Activated CD8-positive, alpha-beta T cell treated with anti-CD3 and anti-CD28 coated beads, Interleukin-2, amount 10 ng/mL, durations not matched to agents 7 days and 5 days (primary cell): ENCODE measurements around the gene NUP62. TPM values are rescaled to one million over a fixed set of nuclear protein-coding genes. Genes with fewer than 3 reads are reported as not detected.

ENCODE experiments used
- ATAC-seq: fragments of 150-1000 bp; cut with Tn5 transposase; one replicate; pipeline ENCODE4 v1.10.0; 2021; ENCODE audit warnings: moderate library complexity
- CTCF ChIA-PET: fragments of 350-600 bp; sonication (Branson Sonifier 250); formaldehyde crosslinking; loops from one replicate; lab custom pipeline; 2021; ENCODE audit warnings: antibody characterized with exemption; lab: Charles Lee
- POLR2A ChIA-PET: fragments of 350-600 bp; sonication (Branson Sonifier 250); formaldehyde crosslinking; loops from one replicate; lab custom pipeline; 2021; ENCODE audit warnings: antibody characterized with exemption; lab: Charles Lee
- DNase-seq: peaks from one replicate; pipeline ENCODE4 v3.0.0-alpha.2; 2020
- H3K27ac Mint-ChIP-seq: one replicate; pipeline ENCODE4 v1.8.0; 2021; ENCODE audit warnings: mild to moderate bottlenecking, mixed read lengths
- H3K27me3 Mint-ChIP-seq: one replicate; pipeline ENCODE4 v1.8.0; 2021; ENCODE audit warnings: low read depth, mixed read lengths
- H3K36me3 Mint-ChIP-seq: one replicate; pipeline ENCODE4 v1.8.0; 2021; ENCODE audit warnings: low read depth, mixed read lengths
- H3K4me1 Mint-ChIP-seq: one replicate; pipeline ENCODE4 v1.8.0; 2021; ENCODE audit warnings: low read depth, mixed read lengths
- H3K4me3 Mint-ChIP-seq: one replicate; pipeline ENCODE4 v1.8.0; 2021; ENCODE audit warnings: mild to moderate bottlenecking, mixed read lengths
- H3K9me3 Mint-ChIP-seq: one replicate; pipeline ENCODE4 v1.8.0; 2022; ENCODE audit warnings: mixed read lengths; ENCODE audit not compliant: insufficient read depth
- microRNA-seq: library from miRNA; unstranded; fragments of <30 nt; microRNA quantifications from one replicate; pipeline ENCODE4 v1.2.0, GENCODE V29; 2022
- total RNA-seq, 2 experiments: library from RNA; stranded (reverse); gene quantifications; one replicate each; pipeline ENCODE4 v1.2.3, GENCODE V29; 2021

NUP62 gene
- total RNA-seq, 2 experiments from 2014 or later: 116 to 122 TPM

- no peaks in the 10 kb centered on the region for H3K27me3 Mint-ChIP-seq
- H3K4me3 Mint-ChIP-seq: no peak overlapping the region
- no peak for ATAC-seq
- no peaks in the 10 kb centered on the region for H3K9me3 Mint-ChIP-seq
- peaks cover 13% of the 10 kb centered on the region for H3K4me1 Mint-ChIP-seq
- H3K27ac Mint-ChIP-seq: no peak overlapping the region
- DNase-seq: no peak
- ChIA-PET POLR2A (no interaction called here), CTCF (no interaction called here)
- peaks cover 45% of the 10 kb centered on the region for H3K36me3 Mint-ChIP-seq
Measured at GRCh38 chr19:49860336-49861102, 68.8 kb downstream of the NUP62 start.

DNA sequence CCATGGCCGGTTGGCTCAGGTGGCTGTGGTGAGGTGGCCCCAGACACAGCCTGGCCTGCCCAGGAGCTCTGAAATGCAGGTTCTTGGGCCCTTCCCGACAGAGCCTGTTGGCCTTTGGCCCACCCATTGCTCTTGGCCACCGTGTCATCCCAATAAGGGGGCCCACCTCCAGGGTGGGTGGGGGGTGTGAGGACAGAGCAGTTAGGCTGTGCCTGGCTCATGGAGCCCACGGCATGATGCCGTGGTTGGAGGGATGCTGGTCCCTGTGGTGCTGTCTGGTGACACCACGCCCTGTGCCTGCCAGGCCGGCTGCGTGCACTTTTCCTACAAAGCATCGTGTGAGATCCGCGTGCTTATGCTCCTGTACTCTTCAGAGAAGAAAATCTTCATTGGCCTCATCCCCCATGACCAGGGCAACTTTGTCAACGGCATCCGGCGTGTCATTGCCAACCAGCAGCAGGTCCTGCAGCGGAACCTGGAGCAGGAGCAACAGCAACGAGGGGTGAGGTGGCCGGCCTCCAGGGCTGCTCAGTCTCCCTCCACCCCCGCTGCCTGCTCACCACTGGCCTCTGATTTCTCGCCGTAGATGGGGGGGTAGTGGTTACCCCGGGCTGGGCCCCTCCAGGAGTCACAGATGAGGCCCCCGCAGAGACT is 69.5 kb downstream of the NUP62 start:
- no peak overlapping the region for H3K4me3 Mint-ChIP-seq
- H3K27ac Mint-ChIP-seq: no peak overlapping the region
- no peaks in the 10 kb centered on the region for H3K27me3 Mint-ChIP-seq
- CTCF ChIA-PET: no interaction called here
- ATAC-seq: no peak
- DNase-seq: no peak
- peaks cover 39% of the 10 kb centered on the region for H3K36me3 Mint-ChIP-seq
- POLR2A ChIA-PET: no interaction called here
- peaks cover 7% of the 10 kb centered on the region for H3K4me1 Mint-ChIP-seq
- no peaks in the 10 kb centered on the region for H3K9me3 Mint-ChIP-seq

- H3K4me3 Mint-ChIP-seq: no peak overlapping the region
- DNase-seq (no peak), ATAC-seq (peak; percentile 4)
- H3K27ac Mint-ChIP-seq: no peak overlapping the region
- H3K4me1 Mint-ChIP-seq: peaks cover 4% of the 10 kb centered on the region
- H3K9me3 Mint-ChIP-seq: no peaks in the 10 kb centered on the region
- no peaks in the 10 kb centered on the region for H3K27me3 Mint-ChIP-seq
- H3K36me3 Mint-ChIP-seq: peaks cover 26% of the 10 kb centered on the region
- CTCF ChIA-PET: no interaction called here
- POLR2A ChIA-PET: interaction anchor here (0.9 to 1.1 kb wide), 2 partner anchors 8 kb away, joined by 3 to 5 read pairs; partner anchors contain the start of gene PTOV1
Measured at GRCh38 chr19:49858088-49858985, 71.0 kb downstream of the NUP62 start.

DNA sequence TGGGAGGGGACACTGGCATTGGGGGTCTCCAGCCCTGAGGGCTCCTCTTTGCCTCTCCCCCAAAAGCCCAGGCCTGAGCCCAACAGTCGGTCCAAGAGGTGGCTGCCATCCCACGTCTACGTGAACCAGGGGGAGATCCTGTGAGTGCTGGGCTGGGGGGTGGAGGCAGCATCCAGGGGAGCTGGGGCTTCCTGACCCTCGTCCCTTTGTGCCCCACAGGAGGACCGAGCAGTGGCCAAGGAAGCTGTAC is 71.5 kb downstream of the NUP62 start:
- Mint-ChIP-seq H3K27me3 (peaks cover under 1% of the 10 kb centered on the region), H3K4me1 (peaks cover 4% of the 10 kb centered on the region), H3K9me3 (no peaks in the 10 kb centered on the region), H3K36me3 (peaks cover 22% of the 10 kb centered on the region), H3K4me3 (no peak overlapping the region), H3K27ac (no peak overlapping the region)
- no peak for ATAC-seq
- ChIA-PET CTCF (no interaction called here), POLR2A (interaction anchor here (1.1 kb wide), 1 partner anchor 9 kb away, joined by 5 read pairs; no protein-coding TSS in a partner anchor)
- no peak for DNase-seq

- no peak overlapping the region for H3K4me3 Mint-ChIP-seq
- ATAC-seq (no peak), DNase-seq (no peak)
- H3K27me3 Mint-ChIP-seq: peaks cover 6% of the 10 kb centered on the region
- peaks cover 22% of the 10 kb centered on the region for H3K36me3 Mint-ChIP-seq
- peaks cover 10% of the 10 kb centered on the region for H3K4me1 Mint-ChIP-seq
- no peak overlapping the region for H3K27ac Mint-ChIP-seq
- CTCF ChIA-PET: no interaction called here
- POLR2A ChIA-PET: interaction anchor here (1.1 kb wide), 1 partner anchor 9 kb away, joined by 5 read pairs; no protein-coding TSS in a partner anchor
- H3K9me3 Mint-ChIP-seq: no peaks in the 10 kb centered on the region
Measured at GRCh38 chr19:49857061-49857837, 72.1 kb downstream of the NUP62 start.

Small RNA genes within 50 kb of the gene (microRNA-seq; reads per million reads assigned to microRNA genes)
- gene MIR4750: not detected

Other genes with a start within 250 kb of the NUP62 start
- gene ADM5, start 239.9 kb downstream of the NUP62 start, total RNA-seq: 1 to 10 TPM; 4.4 to 4.5 TPM
- gene CPT1C, start 238.4 kb downstream of the NUP62 start, total RNA-seq: under 1 TPM; 0.52 to 0.82 TPM
- gene TSKS, start 166.2 kb downstream of the NUP62 start, total RNA-seq: 1 to 10 TPM; 1.1 to 1.5 TPM
- gene AP2A1, start 162.5 kb downstream of the NUP62 start, total RNA-seq: 10 to 100 TPM; 88.1 to 96.4 TPM
- 10 to 100 TPM; 23.1 to 24.2 TPM for gene FUZ, start 116.2 kb downstream of the NUP62 start, total RNA-seq
- gene MED25, start 111.2 kb downstream of the NUP62 start, total RNA-seq: 10 to 100 TPM; 59.9 to 62.2 TPM
- gene PTOV1, start 78.3 kb downstream of the NUP62 start, total RNA-seq: 10 to 100 TPM; 78.8 to 94.3 TPM
- gene PNKP, start 61.9 kb downstream of the NUP62 start, total RNA-seq: 100 to 1,000 TPM; 113 to 120 TPM
- 10 to 100 TPM; 15.6 to 16.4 TPM for gene AKT1S1, start 52.1 kb downstream of the NUP62 start, total RNA-seq
- gene TBC1D17, start 51.8 kb downstream of the NUP62 start, total RNA-seq: 10 to 100 TPM; 28.6 to 30.8 TPM
- 1 to 10 TPM; 1.2 to 1.6 TPM for gene IL4I1, start 32.6 kb downstream of the NUP62 start, total RNA-seq
- 1 to 10 TPM; 7.1 to 9.3 TPM for gene ATF5, start 299 bp downstream of the NUP62 start, total RNA-seq
- gene SIGLEC11, start 31.7 kb upstream of the NUP62 start, total RNA-seq: not detected
- 10 to 100 TPM; 67.7 to 74.8 TPM for gene VRK3, start 95.9 kb upstream of the NUP62 start, total RNA-seq
- 1 to 10 TPM; 8.3 to 9.0 TPM for gene ZNF473, start 96.5 kb upstream of the NUP62 start, total RNA-seq
- gene IZUMO2, start 233.8 kb upstream of the NUP62 start, total RNA-seq: not detected